ENCODE measurements around the gene ALOX12B.

The ALOX12B gene
- total RNA-seq = 0 to 0.53 (median 0.21) reads per million in 9 experiments

- Mint-ChIP-seq H3K27ac (no peak within 1 kb of the TSS), H3K4me1 (ENCODE audit: low read depth in 2 of 2) (no peaks in the 10 kb centered on the region), H3K4me3 (no peak within 1 kb of the TSS), H3K9me3 (no peaks in the 10 kb centered on the region), H3K27me3 (peaks cover 50 to 80% of the 10 kb centered on the region in 2 donors), H3K36me3 (ENCODE audit: insufficient read depth) (peaks cover 2% of the 10 kb centered on the region)
- no peak for ATAC-seq (replicated peaks)
- DNase-seq = no peak
Observed at GRCh38 chr17:8087075-8087951, at the start of gene ALOX12B. ALOX12B (minus strand) TSS chr17:8087716; CDS start chr17:8087442, 274 bp downstream.

- Mint-ChIP-seq H3K27ac (no peak overlapping the region), H3K9me3 (no peaks in the 10 kb centered on the region), H3K4me1 (ENCODE audit: low read depth in 2 of 2) (no peaks in the 10 kb centered on the region), H3K27me3 (no peaks in the 10 kb centered on the region), H3K4me3 (no peak overlapping the region), H3K36me3 (ENCODE audit: insufficient read depth) (peaks cover 29% of the 10 kb centered on the region)
- ATAC-seq (replicated peaks) = no peak
- no peak for DNase-seq
Observed at GRCh38 chr17:8133941-8134340, 46.4 kb upstream of the ALOX12B start.

GRCh38 chr17:8133399-8133798 lies 45.9 kb upstream of the ALOX12B start:
- Mint-ChIP-seq H3K27me3 (no peaks in the 10 kb centered on the region), H3K9me3 (no peaks in the 10 kb centered on the region), H3K27ac (no peak overlapping the region), H3K4me1 (ENCODE audit: low read depth in 2 of 2) (no peaks in the 10 kb centered on the region), H3K36me3 (ENCODE audit: insufficient read depth) (peaks cover 29% of the 10 kb centered on the region), H3K4me3 (no peak overlapping the region)
- DNase-seq = no peak
- ATAC-seq (replicated peaks) = no peak

GRCh38 chr17:8131844-8132441 lies 44.4 kb upstream of the ALOX12B start:
- ATAC-seq (replicated peaks) = no peak
- Mint-ChIP-seq H3K27me3 (peaks cover 0 to 7% of the 10 kb centered on the region in 2 donors), H3K9me3 (no peaks in the 10 kb centered on the region), H3K4me3 (no peak overlapping the region), H3K36me3 (ENCODE audit: insufficient read depth) (peaks cover 30% of the 10 kb centered on the region), H3K4me1 (ENCODE audit: low read depth in 2 of 2) (peaks cover 4% of the 10 kb centered on the region in 2 donors), H3K27ac (no peak overlapping the region)
- no peak for DNase-seq

- Mint-ChIP-seq H3K36me3 (ENCODE audit: insufficient read depth) (peaks cover 45% of the 10 kb centered on the region), H3K27me3 (peaks cover 7 to 35% of the 10 kb centered on the region in 2 donors), H3K4me1 (ENCODE audit: low read depth in 2 of 2) (peaks cover 34 to 37% of the 10 kb centered on the region in 2 donors), H3K27ac (no peak overlapping the region), H3K9me3 (peaks cover 0 to 2% of the 10 kb centered on the region in 2 donors), H3K4me3 (peak overlapping the region in 1 of 2 donors; percentile 14)
- no peak for ATAC-seq (replicated peaks)
- DNase-seq = no peak
Observed at GRCh38 chr17:8128125-8128784, 40.7 kb upstream of the ALOX12B start.

GRCh38 chr17:8126491-8127066 lies 39.1 kb upstream of the ALOX12B start:
- Mint-ChIP-seq H3K4me1 (ENCODE audit: low read depth in 2 of 2) (peaks cover 42 to 46% of the 10 kb centered on the region in 2 donors), H3K9me3 (peaks cover 0 to 2% of the 10 kb centered on the region in 2 donors)

GRCh38 chr17:8125947-8126490 lies 38.5 kb upstream of the ALOX12B start:
- peak; percentile 2 for ATAC-seq (replicated peaks)
- H3K27me3 Mint-ChIP-seq = peaks cover 12 to 49% of the 10 kb centered on the region in 2 donors
- peaks cover 0 to 2% of the 10 kb centered on the region in 2 donors for H3K9me3 Mint-ChIP-seq
- H3K36me3 Mint-ChIP-seq (ENCODE audit: insufficient read depth) = peaks cover 39% of the 10 kb centered on the region
- peak overlapping the region; percentile 99 to 100 for H3K27ac Mint-ChIP-seq
- DNase-seq = peak in 1 of 3 experiments; percentile 23
- peaks cover 44 to 48% of the 10 kb centered on the region in 2 donors for H3K4me1 Mint-ChIP-seq (ENCODE audit: low read depth in 2 of 2)
- peak overlapping the region; percentile 91 to 92 for H3K4me3 Mint-ChIP-seq

More at GRCh38 chr17:8126491-8127066, 39.1 kb upstream of the ALOX12B start:
- peak overlapping the region; percentile 91 to 92 for H3K4me3 Mint-ChIP-seq
- DNase-seq (peak in 1 of 3 experiments; percentile 30), ATAC-seq (replicated peaks) (peak; percentile 42)
- peak overlapping the region; percentile 99 to 100 for H3K27ac Mint-ChIP-seq
- peaks cover 36% of the 10 kb centered on the region for H3K36me3 Mint-ChIP-seq (ENCODE audit: insufficient read depth)
- H3K27me3 Mint-ChIP-seq = peaks cover 12 to 45% of the 10 kb centered on the region in 2 donors

GRCh38 chr17:8125154-8125946 lies 37.8 kb upstream of the ALOX12B start:
- ATAC-seq (replicated peaks) (peak; percentile 49), DNase-seq (peak; percentile 89 to 96 (median 91))
- Mint-ChIP-seq H3K27me3 (peaks cover 12 to 56% of the 10 kb centered on the region in 2 donors), H3K27ac (peak overlapping the region; percentile 99 to 100), H3K36me3 (ENCODE audit: insufficient read depth) (peaks cover 46% of the 10 kb centered on the region), H3K9me3 (peaks cover 0 to 2% of the 10 kb centered on the region in 2 donors), H3K4me1 (ENCODE audit: low read depth in 2 of 2) (peaks cover 50 to 54% of the 10 kb centered on the region in 2 donors), H3K4me3 (peak overlapping the region; percentile 91 to 92)

- Mint-ChIP-seq H3K4me1 (ENCODE audit: low read depth in 2 of 2) (peaks cover 58 to 62% of the 10 kb centered on the region in 2 donors), H3K9me3 (peaks cover 2 to 4% of the 10 kb centered on the region in 2 donors), H3K27ac (peak overlapping the region; percentile 99 to 100), H3K4me3 (peak overlapping the region; percentile 91 to 92), H3K27me3 (peaks cover 12 to 61% of the 10 kb centered on the region in 2 donors), H3K36me3 (ENCODE audit: insufficient read depth) (peaks cover 54% of the 10 kb centered on the region)
- peak in 1 of 3 experiments; percentile 15 for DNase-seq
- no peak for ATAC-seq (replicated peaks)
Observed at GRCh38 chr17:8124350-8125153, 37.0 kb upstream of the ALOX12B start.

GRCh38 chr17:8123695-8124349 lies 36.3 kb upstream of the ALOX12B start, which contains the start of gene HES7:
HES7 (minus strand) TSS chr17:8124106; CDS start chr17:8124084, 22 bp downstream.
- Mint-ChIP-seq H3K4me3 (peak within 1 kb of the TSS; percentile 91 to 92), H3K27me3 (peaks cover 15 to 69% of the 10 kb centered on the region in 2 donors), H3K36me3 (ENCODE audit: insufficient read depth) (peaks cover 61% of the 10 kb centered on the region), H3K4me1 (ENCODE audit: low read depth in 2 of 2) (peaks cover 62 to 68% of the 10 kb centered on the region in 2 donors), H3K9me3 (peaks cover 5% of the 10 kb centered on the region in 2 donors), H3K27ac (peak within 1 kb of the TSS; percentile 99 to 100)
- ATAC-seq (replicated peaks) (no peak), DNase-seq (no peak)

All from effector memory CD8-positive, alpha-beta T cell (primary cell).